ENCODE data around the gene SERGEF.

GRCh38 chr11:17948296-17948695 lies 64.6 kb downstream of the SERGEF start:
- TF ChIP-seq CTCF (IDR thresholded peaks at IDR 0.05; ENCODE audit: insufficient read depth, low read depth, low read length) (no peak), EZH2 (IDR thresholded peaks at IDR 0.05; ENCODE audit: insufficient read depth, low read length) (no peak)

Measured in astrocyte (in vitro differentiated cells and primary cell).